ENCODE results near the gene MDK.

MDK gene

DNA sequence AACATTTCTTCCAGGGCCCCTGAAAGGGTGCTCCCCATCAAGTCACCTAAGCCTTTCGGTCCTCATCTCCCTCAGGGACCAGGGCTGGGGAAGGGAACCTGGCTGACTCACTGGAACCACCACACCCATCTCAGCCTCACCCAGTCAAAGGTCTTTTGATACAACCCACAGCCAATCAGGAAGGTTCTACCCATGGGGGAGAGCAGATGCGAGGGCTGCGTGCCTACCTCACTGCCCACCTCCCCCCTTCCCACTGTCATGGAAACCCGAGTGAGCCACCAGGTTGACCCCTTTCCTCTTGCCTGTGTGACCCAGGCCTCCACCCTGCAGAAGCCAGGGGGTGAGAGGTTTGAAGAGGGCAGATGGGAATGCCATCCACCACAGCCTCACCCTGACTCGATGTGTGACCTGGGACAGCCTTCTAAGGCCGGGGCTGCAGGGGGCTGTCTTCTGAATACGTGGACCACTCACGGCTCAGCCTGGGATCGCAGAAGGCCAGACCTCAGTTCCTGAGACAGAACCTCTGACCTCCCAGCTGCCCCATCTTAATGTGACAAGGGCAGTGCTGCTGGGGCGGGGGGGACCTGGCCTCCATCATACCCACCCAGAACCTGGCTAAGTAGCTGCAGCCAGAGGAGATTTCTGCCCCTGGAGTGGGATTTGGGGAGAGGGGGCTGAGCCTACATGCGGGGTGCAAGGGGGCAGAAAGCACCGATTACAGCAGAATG is 2.7 kb downstream of the MDK start:
- no peak for DNase-seq

DNA sequence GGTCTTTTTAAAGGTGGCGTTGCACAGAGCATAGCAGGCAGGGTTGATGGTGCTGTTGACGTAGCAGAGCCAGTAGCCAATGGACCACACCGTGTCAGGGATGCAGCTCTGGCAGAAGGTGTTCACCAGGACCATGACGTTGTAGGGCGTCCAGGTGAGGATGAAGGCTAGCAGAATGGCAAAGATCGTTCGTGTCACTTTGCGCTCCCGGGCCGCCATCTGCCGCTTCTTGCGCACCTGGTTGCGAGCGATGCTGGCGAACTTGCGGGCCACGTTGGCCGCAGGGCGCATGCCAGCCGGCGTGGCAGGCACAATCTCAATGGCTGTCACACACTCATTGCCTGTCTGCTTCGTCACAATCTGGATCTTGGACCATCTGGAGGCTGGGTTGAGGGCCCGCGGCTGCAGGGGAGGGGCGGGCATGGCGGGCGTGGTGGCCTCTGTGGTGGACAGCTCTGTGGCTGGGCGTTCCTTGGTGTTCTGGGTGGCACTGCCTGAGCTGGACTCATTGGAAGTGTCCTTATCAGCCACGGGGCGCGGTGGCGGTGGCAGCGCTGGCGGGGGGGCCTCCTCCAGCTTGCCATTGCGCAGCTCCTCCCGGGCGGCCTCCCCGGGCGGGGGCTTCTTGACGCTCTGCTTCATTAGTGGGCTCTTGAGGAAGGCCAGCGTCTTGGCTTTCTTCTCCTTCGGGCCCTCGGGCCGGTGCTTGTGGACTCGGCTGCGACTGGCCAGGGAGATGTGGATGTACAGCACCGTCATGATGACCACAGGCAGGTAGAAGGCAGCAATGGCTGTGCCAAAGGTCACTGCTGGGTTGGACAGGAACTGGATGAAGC is 3.9 kb downstream of the MDK start:
- DNase-seq: no peak

DNA sequence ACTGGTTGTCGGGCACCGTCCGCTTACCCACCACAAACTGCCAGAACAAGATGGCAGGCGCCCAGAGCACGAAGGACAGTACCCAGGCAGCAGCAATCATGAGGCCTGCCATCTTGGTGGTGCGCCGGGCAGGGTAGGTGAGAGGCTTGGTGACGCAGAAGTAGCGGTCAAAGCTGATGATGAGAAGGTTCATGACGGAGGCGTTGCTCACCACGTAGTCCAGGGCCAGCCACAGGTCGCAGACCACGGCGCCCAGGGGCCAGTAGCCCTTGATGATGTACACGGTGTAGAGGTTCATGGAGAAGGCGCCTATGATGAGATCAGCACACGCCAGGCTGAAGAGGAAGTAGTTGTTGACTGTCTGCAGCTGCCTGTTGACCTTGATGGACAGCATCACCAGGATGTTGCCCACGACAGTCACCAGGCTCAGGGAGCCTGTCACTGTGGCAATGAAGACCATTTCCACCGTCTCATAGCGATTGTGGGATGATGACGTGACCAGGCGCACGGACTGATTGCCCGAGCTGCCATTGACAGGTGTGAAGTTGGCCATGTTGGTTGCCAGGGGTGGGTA is 4.6 kb downstream of the MDK start:
- no peak for DNase-seq

DNA sequence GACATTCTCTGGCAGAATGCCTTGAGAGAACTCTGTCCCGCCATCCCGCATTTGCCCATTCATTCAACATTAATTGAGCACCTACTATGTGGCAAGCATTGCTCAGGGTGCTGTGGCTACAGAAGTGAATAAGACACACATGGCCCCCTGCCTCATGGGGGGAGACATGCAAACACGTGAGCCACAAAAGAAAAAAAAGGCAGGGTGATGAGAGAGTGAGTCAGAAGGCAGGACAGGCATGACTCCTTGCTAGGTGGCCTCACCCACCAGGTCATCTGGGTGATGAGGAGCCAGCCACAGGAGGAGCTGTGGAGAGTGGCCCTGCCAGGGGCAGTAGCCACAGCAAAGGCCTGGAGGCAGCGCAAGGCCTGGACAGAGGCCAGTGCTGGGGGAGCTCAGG is 5.2 kb downstream of the MDK start:
- DNase-seq: no peak

DNA sequence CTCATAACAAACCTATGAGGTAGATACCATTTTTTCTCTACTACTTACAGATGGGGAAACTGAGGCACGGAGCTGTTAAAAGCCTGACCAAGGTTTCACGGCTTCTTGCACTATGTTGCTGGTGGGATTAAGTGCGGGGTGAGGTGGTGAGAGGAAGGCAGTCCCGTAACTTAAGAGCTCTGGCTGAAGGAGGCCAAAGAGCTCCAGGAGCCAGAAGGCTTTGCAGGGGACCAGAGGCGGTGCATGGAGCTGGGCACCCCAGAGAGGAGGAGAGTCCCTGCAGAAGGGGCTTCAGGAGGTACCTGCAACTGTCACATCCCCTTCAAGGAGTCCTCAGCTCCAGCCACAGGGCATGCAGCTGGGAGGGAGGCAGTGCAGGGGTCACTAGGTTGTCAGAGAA is 6.0 kb downstream of the MDK start:
- no peak for DNase-seq

DNA sequence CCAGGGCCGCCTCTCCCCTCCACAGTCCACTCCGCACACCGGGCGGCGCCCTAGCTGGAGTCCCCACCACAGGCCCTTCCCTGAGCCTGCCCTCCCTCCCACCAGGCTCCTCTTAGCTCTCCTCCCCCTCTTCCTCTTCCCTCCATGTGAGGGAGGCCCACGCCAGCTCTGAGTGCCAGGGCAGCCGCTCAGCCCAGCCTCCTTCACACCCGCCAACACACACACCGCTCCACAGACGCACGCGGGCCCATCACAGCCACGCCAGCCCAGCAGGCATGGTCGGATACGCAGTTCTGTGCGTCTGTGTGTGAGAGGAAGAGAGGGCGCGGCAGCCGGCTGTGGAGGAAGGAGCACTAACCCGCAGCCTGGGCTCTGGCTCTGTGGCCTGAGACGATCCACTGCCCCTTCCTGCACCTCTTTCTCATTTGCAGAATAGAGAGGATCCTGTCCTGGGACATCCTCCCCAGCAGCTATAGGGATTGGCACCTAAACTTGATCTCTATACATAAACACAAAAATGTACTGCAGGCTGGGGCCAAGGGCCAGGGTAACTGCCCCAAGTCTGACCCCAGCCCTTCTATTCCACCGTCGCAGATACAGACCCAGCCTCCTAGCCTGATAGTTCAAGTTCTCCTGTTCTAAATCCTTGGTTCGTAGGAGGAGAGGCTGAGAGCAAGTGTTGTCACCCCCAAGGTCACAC is 6.6 kb downstream of the MDK start:
- no peak for DNase-seq

DNA sequence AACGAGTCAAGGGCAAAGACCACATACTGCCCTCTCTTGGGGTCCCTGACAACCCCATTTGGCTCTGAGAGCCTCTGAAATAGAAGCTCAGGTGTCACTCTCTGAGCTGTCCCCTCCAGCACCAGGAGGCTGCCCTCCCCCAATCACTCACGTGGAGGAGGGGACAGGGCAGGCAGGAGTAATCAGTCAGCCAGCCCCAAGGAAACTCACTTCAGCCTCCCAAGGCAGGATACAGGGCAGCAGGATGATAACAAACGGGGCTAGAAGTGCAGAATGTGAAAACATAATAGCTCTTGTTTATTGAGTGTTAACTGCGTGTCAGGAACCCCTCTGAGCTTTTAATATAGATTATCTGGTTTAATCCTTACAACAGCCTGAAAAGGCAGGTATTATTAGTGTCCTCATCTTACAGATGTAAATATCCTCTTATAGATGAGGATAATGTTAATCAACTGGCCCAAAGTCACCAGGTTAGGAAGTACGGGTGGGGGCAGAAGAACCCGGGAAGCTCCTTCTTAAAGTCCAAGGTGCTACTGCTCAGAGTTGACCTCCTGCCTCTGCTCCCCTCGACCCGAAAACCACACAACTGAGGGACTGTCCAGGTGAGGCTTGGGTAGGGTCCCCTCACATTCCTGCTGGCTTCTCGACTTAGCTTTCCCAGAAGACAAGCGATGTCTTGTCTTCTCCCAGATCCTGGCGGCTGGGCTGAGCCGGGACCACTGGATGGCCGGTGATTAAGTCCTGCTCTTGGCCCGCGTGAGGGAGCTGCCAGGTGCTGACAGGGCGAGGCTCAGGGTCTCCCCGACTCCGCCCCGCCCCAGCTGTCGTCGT is 7.4 kb downstream of the MDK start:
- no peak for DNase-seq

DNA sequence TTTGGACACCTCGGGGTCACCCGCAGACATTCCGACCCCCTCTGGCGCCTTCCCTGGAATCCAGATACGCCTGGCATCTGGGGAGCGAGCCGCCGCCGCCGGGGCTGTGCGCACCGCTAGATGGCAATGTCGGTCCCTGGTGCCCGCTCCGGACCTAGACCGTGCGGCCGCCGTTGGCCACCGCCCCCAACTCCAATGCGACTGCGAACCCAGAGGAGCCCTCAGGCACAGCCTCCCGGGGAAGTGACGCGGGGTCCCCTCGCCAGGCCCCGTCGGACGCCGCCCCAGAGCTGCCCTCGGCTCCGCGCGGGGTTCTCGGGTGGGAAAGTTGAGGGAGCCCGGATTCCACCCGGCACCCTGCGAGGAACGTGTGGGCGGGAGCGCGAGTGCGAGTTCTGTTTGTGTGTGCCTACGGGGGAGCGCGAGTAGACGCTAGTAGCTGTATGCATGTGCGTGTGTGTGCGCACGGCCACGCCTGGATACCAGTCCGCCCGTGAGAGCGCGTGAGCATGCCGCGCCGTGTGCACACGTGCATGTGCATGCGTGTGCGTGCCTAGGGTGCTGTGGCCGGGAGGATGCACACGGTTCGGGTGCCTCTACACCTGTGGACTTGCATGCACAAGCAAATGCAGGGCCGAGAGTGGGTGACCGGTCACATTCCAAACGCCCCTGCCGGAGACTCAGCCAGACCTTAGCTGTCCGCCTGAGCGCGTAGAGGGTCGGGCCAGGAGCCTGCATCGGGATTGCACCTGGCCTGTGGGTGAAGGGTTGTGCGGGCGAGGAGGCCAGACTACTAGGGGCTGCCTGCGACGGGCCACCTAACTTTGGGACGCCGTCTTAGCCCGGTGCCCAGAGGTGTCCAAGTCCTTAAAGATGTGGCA is 8.2 kb downstream of the MDK start:
- DNase-seq: peak; percentile 60 to 71

DNA sequence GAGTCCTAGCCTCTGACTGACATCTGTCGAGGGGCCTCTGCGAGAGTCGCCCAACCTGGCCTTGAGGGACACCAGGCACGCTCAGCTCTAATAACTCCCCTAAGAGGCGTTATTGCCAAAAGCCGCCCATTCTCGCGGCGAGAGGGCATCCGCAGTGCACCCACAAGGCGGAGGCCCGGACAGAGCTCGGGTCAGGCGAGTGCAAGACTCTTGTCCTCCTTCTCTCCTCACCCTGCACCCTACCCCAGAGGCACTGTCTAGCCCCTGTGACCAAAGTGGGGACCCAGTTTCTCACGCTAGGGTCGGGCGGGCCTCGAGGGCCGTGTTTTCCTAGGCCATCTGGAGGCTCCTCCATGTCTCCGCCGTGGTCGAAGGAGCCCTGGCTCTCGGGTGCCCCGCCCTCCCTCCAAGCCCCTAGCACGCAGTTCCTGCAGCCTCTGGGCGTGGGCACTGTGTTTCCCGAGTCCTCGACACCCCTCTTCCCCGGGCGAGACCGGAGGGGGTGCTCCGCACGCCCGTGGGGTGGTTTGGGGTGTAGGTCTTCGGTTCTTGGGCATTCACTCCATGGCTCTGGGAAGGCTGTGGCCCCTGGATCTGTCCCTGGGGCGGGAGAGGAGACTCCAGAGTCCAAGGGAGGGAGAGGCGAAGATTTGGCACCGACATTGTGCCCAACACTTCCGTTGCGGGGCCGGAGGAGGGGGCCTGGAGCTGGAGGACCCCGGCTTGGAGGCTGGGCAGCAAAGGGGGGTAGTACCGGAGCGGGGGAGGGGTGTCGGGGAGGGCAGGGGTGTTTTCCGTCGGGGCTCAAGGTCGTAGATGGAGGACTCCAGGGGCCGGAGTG is 9.1 kb downstream of the MDK start:
- DNase-seq: no peak

DNA sequence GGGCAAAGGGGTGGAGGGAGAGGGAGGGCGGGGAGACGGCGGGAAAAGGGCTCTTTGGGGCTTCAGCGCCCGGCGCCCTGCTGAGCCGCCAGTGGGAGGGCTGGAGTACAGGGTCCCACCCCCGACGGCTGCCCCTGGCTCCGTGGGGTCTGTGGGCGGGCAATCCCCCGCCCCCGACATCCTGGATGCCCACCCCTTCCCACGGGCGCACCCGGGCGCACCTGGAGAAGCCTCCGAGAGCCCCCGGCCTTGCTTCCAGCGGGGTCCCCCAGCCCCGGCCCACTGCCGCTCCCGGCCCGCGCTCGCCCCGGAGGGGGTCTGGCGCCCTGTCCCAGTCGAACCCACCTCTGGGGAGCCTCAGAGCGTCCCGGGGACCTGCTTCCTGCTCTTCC is 9.7 kb downstream of the MDK start:
- no peak for DNase-seq

DNA sequence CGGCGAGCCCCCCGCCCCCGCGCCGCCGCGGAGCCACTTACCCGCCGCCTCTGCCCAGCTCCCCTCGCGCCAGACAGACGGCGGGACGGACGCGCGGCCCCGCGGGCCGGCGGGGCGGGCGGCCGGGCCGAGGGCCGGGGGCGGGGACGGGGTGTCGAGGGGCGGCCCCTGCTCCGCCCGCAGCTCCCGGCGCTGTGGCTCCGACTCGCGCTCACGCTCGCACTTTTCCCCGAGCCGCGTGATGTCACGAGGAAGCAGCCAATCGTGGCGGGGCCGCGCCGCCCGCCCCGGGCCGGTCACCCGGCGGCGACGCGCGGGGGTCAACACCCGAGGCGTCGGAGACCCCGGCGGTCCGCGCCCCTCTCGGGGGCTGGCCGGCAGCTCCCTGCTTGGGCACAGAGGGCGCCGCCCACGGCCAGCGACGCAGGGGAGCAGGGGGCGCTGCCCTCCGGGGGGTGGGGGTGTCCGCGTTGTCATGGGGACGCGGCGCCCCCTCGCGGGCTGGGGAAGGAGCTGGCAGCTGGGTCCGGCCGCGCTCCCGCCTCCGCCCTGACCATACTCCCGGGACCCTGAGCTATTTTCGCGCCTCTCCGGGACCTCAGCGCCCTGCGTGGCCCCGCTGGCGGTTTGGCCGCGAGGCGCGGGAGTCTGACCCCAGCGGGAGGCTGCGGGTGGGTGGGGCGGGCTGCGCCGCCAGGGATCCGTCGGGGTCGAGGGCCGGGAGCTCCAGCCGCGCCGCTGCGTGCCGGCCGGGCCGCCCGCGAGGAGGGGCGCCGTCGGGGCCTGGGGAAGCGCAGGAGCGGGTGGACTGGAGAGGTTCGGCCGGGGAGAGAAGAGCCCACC is 10.3 kb downstream of the MDK start, which contains the start of gene CHRM4:
TSS of gene CHRM4 (minus strand) at position 199 of the 843 bp plus-strand sequence. CDS start 5,219 bp downstream, outside the sequence.
- peak; percentile 94 to 96 for DNase-seq

DNA sequence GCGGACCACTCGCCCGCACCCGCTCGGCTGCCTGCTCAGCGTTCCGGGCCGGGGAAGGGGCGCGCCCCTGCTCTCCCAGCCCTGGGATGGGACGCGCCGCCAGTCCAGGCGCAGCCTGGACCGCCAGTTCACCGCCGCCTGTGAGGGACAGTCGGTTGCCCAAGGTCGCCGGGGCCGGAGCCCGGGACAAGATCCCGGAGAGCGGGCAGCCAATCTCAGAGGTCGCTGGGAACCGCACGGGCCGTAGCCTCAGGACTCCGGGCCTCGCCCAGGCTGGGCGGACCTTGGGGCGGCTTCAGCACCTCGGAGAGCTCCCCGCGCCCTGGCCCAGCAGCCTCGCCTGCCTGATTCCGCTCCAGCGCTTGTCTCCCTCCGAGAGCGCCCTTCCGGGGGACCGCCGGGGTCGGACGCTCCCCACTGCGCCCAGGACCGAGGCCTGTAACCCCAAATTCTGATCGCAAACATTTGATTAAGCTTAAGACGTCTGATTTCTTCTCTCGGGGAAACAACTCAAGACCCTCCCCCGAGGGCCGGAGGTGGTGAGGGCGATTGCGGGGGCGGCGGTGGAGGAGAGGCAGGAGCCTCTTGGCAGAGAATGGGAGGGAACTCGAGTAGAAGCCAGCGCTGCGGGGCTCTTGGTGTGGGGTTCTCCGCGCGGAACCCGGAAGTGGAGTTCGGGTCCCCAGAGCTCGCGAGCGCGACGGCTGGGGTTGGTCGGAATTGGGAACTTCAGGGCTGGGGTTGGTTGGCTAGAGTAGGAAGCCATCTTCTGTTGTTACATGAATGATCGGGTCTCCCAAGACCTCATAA is 11.2 kb downstream of the MDK start:
- peak; percentile 36 to 56 for DNase-seq

DNA sequence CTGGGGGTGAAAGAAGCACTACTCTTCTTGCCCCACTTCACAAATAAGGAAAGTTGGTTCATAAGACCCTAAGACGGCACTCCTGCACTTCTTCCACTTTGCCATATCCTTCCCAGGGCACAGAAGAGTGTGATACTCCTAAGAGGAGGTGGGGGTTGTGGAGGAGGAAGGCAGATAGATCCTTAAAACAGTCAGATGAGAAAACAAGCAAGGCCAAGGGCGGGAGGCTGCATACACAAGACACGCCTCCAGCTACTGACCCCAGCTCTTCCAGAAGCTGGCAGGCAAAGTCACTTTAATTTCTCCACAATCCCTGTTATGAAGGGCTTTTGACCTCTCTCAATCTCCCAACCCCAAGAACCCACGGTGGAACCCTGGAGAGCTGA is 11.8 kb downstream of the MDK start:
- no peak for DNase-seq

DNA sequence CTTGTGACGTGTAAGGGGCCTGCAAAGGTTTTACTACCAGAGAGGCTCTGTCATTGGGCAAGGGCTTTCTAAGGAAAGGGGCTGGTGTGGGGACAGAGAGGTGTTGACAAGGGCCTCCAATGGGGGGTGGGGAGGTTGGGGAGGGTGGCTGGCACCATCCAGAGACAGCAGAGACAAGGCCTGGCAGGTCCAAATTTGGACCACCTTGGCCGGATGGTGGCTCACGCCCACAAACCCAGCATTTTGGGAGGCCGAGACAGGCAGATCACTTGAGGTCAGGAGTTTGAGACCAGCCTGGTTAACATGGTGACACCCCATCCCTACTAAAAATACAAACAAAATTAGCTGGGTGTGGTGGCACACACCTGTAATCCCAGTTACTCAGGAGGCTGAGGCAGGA is 12.3 kb downstream of the MDK start:
- no peak for DNase-seq

DNA sequence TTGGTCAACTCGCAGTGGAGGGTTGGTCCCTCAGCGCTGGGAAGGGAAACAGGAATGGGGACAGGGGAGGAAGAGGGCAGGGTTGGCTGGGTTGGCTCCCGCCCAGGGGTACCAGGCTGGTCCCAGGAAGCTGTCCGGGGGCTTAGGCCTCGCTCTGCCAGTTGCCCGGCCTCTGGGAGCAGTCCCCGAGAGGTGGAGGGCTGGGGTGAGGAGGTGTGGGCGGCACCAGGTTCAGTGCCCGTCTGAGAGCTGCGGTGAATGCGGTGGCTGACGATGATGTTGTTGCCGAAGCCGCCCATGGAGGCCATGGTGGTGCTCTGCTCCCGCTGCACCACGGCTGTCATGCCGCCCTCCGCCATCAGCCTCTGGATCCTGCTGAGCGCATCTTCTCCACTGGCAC is 16.1 kb downstream of the MDK start:
- no peak for DNase-seq

DNA sequence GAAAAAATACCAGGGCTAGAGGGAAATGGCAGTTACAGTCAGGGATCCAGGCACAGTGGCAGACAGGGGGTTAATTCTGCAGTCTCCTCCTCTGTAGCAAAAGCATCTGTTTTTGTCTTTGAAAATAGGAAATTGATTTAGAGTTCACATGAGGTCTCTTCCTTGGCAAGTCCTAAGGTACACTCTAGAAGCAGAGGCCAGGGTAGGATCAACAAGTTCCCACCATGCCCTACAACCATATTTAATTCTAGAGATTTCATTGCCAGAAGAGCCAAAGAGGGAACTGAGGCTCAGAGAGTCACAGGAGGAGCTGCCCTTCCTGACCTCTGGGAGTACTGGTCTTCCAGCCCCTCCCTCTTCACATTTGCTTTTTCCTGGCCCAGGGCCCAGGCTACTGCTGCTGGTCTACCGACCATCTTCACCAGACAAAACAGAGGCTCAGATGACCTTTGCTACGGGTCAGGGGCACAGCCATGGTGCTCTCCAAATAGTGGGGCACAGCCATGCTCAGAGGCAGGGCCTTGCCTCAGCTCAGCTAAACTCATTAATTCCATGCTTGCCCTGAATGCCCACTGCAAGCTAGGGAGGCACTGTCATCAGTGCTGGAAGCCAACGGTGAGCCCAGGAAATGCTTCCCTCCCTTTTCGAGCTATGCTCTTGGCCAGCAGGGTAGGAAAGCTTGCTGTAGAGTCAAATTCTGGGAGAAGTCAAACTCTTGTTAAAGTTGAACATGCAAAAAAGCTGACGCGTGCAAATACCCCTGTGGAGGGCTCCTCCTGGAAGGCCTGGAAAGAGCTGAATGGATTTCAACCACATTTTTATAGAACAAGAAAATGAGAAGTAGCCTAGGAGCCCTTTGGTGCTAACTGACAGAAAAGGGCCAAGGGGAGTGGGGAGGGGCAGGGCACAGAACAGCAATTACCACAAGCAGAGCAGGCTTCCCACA is 21.8 kb downstream of the MDK start:
- DNase-seq: no peak

DNA sequence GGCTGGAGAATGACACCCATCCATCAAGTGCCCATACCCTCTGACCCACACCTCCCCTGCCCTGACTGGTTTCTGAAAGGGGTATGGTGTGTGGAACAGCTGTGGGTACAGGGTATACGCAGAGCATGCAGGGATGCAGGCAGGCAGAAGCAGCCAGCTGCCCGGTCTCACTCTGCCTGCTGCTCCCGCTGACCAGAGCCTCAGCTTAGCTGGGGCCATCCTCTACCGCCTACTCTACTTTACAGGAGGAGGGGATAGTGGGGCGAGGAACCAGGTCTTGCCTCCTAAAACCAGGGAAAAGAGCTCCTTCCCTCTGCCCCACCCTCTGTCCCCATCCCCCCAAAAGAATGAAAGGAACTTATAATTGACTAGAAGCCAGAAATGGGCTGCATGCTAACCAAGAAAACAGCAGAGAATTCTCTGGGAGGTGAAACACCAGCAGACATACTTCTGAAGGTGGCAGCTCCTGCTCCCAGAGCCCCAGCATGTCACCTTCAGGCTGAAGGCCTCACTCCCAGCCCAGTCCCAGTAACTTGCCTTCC is 23.1 kb downstream of the MDK start:
- no peak for DNase-seq
